NCI-H345 treated with DMSO at 0.1 percent for 48 hours (cell line): ENCODE results near the gene TBC1D23.
"Not testable (repeated sequence)": the region's sequence is repeated elsewhere in the genome, so short reads cannot be mapped to it uniquely, and the experiment has no call there.

Experiments
- DNase-seq: peaks from one replicate; lab custom pipeline; 2025; ENCODE audit not compliant: unreplicated experiment; lab: John Stamatoyannopoulos, UW

The TBC1D23 gene

DNA sequence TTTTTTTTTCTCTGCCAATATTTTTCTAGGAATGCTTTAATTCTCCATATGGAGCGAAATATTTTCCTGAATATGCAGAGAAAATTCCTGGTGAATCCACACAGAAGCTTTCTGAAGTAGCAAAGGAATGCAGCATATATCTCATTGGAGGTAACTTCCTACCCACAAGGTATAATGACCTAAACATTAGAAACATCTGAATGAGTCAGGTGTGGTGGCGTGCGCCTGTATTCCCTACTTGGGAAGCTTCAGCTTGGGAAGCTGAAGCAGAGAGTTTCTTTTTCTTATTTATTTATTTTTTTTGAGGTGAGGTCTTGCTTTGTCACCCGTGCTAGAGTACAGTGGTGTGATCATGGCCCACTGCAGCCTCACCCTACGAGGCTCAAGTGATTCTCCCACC, 79.0 kb downstream of the TBC1D23 start:
- DNase-seq: no peak

DNA sequence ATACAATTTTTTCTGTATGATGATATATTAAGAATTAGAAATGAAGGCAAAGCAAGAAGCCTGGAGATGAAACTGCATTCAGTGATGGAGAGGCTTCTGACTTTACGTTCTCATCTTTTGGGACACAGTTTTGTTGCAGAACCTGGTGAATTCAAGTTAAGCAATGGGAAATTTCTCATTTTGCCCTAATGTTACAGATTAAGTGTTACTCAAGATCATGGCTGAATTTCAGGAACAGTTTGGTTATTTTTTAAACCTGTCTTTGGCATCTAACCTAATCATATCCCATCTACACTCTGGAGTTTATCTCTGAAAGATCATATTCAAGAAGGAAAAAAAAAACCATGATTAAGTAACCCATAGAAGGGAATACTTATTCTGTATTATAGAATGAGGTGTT, 79.7 kb downstream of the TBC1D23 start:
- DNase-seq: no peak

DNA sequence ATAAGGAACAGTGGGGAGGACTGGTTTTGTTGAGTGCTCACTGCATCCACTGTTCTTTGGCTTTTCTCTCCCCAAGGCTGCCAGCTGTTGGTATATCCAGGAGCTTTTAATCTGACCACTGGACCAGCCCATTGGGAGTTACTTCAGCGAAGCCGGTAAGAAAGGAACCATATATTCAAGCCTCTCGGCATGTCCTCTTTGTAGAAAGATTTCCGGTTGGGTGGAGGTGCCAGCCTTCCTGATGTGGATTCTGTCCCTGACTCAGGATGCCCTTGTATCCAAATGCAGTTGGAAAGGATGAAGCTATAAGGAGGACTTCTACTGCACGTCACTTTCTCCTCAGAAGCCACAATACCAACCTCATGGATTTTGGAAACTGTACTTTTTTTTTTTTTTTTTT, 87.9 kb downstream of the TBC1D23 start:
- no peak for DNase-seq

DNA sequence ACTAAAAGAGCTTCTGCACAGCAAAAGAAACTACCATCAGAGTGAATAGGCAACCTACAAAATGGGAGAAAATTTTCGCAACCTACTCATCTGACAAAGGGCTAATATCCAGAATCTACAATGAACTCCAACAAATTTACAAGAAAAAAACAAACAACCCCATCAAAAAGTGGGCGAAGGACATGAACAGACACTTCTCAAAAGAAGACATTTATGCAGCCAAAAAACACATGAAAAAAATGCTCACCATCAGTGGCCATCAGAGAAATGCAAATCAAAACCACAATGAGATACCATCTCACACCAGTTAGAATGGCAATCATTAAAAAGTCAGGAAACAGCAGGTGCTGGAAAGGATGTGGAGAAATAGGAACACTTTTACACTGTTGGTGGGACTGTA, 91.0 kb downstream of the TBC1D23 start:
- not testable (repeated sequence) for DNase-seq

DNA sequence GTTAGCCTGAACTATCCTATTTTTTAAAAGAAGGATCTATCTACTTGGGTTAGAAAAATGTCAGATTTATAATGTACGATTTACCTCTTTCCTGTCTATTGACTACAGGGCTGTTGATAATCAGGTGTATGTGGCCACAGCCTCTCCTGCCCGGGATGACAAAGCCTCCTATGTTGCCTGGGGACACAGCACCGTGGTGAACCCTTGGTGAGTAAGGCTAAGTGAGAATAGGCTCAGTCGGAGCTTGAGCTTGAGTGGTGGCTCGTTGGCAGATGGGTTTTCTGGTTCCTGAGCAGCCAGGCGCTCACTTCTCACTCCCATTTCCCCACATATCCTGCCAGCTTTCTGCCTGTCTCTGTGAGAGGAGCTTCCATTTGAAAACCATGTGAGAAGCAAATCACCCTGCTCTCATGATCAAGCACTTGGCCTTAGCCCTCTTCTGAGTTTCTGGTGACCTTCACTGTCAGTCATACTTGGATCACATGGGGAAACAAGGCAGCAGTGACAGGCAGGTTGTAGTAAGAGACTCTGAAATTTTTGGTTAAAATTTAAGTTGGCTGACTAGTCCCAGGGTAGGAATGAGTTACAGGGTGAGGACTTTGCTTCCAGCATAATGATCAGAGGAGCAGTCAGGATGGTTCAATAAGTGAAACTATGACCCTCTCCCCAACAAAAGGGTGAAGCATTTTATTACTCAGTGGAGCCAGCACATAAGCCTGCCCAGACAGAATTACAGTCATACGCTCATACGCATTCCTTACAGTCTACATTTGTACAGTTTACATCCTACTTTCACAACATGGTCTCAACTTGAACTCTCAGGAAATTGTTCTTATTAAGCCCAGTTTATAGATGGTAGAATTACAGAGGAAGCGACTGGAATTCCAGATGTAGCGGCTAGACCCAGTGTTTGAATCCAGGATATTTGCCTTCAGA, 91.8 kb downstream of the TBC1D23 start:
- no peak for DNase-seq

DNA sequence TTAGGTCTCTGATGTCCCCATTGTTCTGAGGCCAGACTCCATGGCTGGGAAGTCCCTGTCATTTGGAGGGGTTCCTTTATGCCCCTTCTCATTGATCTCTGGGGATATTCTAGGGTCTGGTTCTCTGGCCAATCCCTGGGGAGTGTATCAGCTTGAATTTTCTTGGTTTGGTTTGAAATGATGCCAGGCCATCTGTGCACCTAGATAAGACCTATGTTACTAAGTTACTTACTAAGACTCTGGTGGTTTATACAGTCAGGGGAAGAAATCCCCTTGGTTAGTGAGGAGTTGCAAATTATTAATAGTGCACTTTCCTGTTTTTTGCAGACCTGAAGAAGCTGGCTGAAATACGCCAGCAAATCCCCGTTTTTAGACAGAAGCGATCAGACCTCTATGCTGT, 94.1 kb downstream of the TBC1D23 start:
- no peak for DNase-seq

DNA sequence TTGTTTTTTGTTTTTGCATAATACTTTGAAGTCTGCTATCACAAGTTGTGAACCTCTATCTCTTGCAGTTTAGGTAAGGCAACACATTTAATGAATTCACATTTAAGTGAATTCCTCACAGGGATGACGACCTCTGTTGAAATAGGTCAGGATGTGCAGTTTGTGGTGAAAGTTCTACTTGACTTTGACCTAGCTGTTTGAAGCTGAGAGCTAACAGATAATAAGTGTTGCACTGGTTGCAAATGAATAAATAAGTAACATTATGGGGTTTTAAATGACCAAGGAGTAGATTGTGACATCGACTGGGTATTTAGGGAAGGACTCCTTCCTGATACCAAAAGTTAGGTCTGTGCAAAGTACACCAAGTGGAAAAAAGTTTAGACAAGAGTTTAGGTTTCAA, 97.6 kb downstream of the TBC1D23 start:
- DNase-seq: no peak

DNA sequence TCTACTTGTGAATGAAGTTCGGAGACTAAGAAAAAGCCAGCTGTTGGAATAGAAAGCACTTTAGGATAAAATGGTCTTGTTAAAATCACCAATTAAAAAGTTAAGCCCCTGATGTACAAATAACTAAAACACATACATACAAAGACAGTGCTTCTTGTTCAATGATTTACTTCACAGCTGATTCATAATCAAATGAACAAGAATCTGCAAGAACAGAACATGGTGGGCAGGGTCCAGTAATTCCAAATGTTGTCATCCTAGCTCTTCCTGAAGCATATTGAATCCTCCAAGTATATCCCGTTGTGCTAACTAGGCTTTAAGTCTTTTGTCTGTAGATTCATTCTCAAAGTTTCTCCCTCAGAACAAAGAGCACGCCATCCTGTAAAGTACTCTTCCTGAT, 98.2 kb downstream of the TBC1D23 start:
- DNase-seq: no peak

DNA sequence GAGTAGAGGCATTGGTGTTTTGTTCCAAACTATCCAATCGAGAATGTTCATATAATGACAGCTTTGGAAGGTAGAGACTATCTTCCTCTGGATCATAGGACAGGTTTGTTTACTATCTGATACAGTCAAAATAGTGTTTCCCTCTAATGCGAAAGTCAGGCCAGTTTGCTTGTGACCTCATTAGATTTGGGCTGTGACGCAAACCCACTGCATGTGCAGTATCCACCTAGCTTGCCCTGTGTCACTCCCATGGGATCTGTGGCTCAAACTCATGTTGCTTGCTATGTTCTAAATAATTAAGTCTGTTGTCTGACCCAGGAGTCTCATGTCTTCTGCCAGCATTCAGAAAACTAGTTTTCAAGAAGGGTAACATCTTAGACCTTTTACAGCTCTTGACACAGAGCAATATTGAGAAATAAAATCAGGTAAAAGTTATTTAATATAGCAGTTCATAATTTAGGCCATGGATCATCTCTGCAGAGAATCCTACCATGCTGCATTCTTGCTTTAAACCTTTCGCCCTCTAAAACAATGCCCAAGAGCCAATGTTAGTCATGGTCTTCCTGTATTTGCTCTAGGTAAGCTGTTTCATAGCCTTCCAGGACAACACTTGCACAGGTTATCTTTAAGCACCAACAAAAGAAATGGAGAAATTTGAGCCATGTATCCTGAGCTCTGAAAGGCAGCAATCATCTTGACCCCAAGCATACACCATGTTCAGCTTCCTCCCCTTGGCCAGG, 100.1 kb downstream of the TBC1D23 start:
- no peak for DNase-seq

DNA sequence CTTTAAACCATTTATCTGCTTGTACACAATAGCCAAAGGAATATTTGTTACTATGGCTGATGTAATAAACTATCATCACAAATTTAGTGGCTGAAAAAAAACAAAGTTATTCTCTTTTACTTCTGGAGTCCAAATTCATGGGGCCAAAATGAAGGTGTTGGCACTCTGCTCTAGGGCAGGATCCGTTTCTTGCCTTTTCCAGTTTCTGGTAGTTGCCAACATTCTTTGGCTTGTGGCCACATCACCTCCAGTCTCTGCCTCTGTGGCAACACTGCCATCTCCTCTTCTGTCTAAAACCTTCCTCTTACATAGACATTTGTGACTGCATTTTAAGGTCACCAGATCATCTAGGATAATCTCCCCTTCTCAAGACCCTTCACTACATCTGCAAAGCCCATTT, 101.1 kb downstream of the TBC1D23 start:
- no peak for DNase-seq

DNA sequence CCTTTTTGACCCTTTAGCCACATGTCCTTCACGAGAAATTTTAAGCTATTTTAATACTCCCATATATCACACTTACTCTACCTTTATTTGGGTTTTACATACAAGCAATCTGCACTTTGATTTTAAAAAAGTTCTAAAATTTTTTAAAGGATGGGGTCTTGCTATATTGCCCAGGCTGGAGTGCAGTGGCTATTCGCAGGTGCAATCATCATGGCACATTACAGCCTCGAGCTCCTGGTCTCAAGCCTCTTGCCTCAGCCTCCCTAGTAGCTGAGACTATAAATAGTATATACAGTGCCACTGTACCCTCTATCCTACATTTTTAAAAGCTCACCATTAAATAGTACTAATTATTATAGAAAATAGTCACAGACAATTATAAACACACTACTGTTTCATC, 103.6 kb downstream of the TBC1D23 start:
- DNase-seq: no peak

DNA sequence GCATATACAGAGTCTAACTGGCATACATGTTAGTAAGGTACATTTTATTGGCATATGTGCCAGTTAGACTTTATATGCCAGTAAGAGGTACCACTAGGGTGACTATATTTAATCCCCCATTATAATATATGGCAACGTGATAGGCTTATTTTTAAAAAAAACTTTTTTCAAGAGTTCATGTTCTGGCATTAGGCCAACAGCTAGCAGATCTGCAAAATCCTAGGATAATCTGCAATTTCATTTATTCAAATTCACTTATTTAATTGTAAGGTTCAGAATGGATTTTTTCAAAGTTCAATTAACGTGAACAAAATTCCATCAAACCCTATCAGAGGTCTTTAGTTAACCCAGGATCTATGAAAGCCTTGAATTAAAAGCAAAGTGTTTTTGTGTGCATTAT, 105.6 kb downstream of the TBC1D23 start:
- DNase-seq: no peak

DNA sequence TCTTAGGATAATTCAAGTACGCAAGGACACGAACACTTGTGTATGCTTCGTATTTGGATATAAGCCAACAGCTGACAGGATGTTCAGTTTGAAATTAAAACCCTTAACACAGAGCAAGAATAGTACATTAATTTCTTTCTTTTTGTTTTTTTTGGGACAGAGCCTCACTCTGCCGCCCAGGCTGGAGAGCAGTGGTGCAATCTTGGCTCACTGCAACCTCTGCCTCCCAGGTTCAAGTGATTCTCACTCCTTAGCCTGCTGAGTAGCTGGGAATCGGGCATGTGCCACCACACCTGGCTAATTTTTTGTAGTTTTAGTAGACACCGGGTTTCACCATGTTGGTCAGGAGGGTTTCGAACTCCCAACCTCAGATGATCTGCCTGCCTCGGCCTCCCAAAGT, 107.6 kb downstream of the TBC1D23 start:
- DNase-seq: no peak

DNA sequence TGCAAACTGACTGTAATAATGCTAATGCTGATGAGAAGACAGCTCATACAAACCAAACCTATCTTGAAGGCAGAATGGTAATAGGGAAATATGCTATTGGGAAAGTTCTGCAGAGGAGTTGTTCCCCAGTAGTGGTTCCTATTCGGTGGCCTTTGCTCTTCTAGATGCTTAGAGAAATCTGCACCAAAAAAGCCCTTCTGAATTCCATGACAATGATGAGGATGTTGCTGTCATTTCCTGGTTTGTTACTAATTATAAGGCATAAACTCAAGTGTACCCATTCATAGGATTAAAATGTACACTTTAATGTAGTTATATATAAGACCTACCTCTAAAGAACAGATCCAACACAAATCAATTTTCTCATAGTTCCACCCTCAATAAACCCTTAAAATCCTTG, 110.0 kb downstream of the TBC1D23 start:
- DNase-seq: no peak

DNA sequence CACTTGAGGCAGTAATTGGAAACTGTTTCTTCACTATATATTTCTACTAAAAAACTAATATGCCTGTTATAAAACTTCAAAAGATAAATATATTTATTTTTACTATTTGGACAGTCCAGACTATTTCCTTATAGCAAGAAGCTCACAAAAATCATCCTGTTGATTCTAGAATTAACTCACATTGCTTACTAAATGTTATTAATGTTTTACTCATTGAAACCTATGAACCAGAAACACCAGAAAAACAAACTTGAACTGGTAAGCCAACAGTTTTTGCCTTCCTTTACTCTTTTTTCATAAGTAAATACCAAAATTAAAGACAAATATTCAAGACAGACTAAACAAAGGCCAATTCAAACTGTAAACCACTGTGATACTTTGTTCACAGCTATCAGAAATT, 113.7 kb downstream of the TBC1D23 start:
- DNase-seq: no peak
